ENCODE measurements around the gene SPC24. TPM values are rescaled to one million over a fixed set of nuclear protein-coding genes. Genes with fewer than 3 reads are reported as not detected.
"Not testable (repeated sequence)": the region's sequence is repeated elsewhere in the genome, so short reads cannot be mapped to it uniquely, and the experiment has no call there.

SPC24 gene
- total RNA-seq, 1 experiment from 2014 or later: 98.0 TPM

GRCh38 chr19:11097367-11097766 is 58.2 kb downstream of the SPC24 start:
- DNase-seq (ENCODE audit: low spot score): not testable (repeated sequence)

- DNase-seq (ENCODE audit: low spot score): no peak
These were observed 59.3 kb downstream of the SPC24 start for GRCh38 chr19:11096210-11096841.

Other genes starting within 250 kb of the SPC24 start
- 94.6 and 106 TPM in 2 replicates for gene YIPF2, start 227.1 kb downstream of the SPC24 start, total RNA-seq (2014; rRNA removed; shearing (Covaris generic))
- gene TIMM29, start 227.0 kb downstream of the SPC24 start, total RNA-seq (2014; rRNA removed; shearing (Covaris generic)): 34.1 and 37.6 TPM in 2 replicates
- gene SMARCA4, start 194.8 kb downstream of the SPC24 start, total RNA-seq (2014; rRNA removed; shearing (Covaris generic)): 108 and 154 TPM in 2 replicates
- 202 and 218 TPM in 2 replicates for gene LDLR, start 66.3 kb downstream of the SPC24 start, total RNA-seq (2014; rRNA removed; shearing (Covaris generic))
- gene KANK2, start 41.8 kb upstream of the SPC24 start, total RNA-seq (2014; rRNA removed; shearing (Covaris generic)): 30.8 and 35.8 TPM in 2 replicates
- not detected in 2 replicates for gene ANGPTL8, start 83.8 kb upstream of the SPC24 start, total RNA-seq (2014; rRNA removed; shearing (Covaris generic))
- gene DOCK6, start 106.7 kb upstream of the SPC24 start, total RNA-seq (2014; rRNA removed; shearing (Covaris generic)): 12.7 and 19.4 TPM in 2 replicates
- gene TSPAN16, start 140.4 kb upstream of the SPC24 start, total RNA-seq (2014; rRNA removed; shearing (Covaris generic)): not detected in 2 replicates
- 17.5 and 20.5 TPM in 2 replicates for gene RAB3D, start 183.9 kb upstream of the SPC24 start, total RNA-seq (2014; rRNA removed; shearing (Covaris generic))
- gene TMEM205, start 190.5 kb upstream of the SPC24 start, total RNA-seq (2014; rRNA removed; shearing (Covaris generic)): 81.5 and 97.3 TPM in 2 replicates
- gene CCDC159, start 190.7 kb upstream of the SPC24 start, total RNA-seq (2014; rRNA removed; shearing (Covaris generic)): 3.5 and 9.2 TPM in 2 replicates
- gene PLPPR2, start 199.7 kb upstream of the SPC24 start, total RNA-seq (2014; rRNA removed; shearing (Covaris generic)): 1.7 and 3.6 TPM in 2 replicates
- 3.9 and 5.4 TPM in 2 replicates for gene SWSAP1, start 218.9 kb upstream of the SPC24 start, total RNA-seq (2014; rRNA removed; shearing (Covaris generic))
- 3.7 and 3.8 TPM in 2 replicates for gene EPOR, start 228.5 kb upstream of the SPC24 start, total RNA-seq (2014; rRNA removed; shearing (Covaris generic))

All from HT-29 (cell line).